Ascending aorta (tissue), 2 donors: ENCODE results near the gene PPL. TPM values are rescaled to one million over a fixed set of nuclear protein-coding genes. Genes with fewer than 3 reads are reported as not detected.

Experiments used
- DNase-seq, 2 donors: peaks; one replicate each; pipeline ENCODE4 v3.0.0-alpha.2; 2019; ENCODE audit warnings: low spot score in 2 of 2
- H3K27ac ChIP-seq, 2 donors: fragments of 200-600 bp; sonication (generic); one replicate each; pipeline ENCODE4 v1.5.1; 2016 to 2017; ENCODE audit warnings: mild to moderate bottlenecking in 1 of 2
- H3K27me3 ChIP-seq: fragments of 200-600 bp; sonication (generic); one replicate; pipeline ENCODE4 v1.5.1; 2017
- H3K36me3 ChIP-seq, 2 donors: fragments of 200-600 bp; sonication (generic); one replicate each; pipeline ENCODE4 v1.5.1; 2016
- H3K4me1 ChIP-seq, 2 donors: fragments of 200-600 bp; sonication (generic); one replicate each; pipeline ENCODE4 v1.5.1; 2016 to 2017; ENCODE audit warnings: mild to moderate bottlenecking in 1 of 2
- H3K4me3 ChIP-seq, 2 donors: fragments of 200-600 bp; sonication (generic); one replicate each; pipeline ENCODE4 v1.5.1; 2016 to 2017; ENCODE audit warnings: mild to moderate bottlenecking in 1 of 2
- H3K9me3 ChIP-seq, 2 donors: fragments of 200-600 bp; sonication (generic); one replicate each; pipeline ENCODE4 v1.5.1; 2016
- intact Hi-C: fragments of 100-400 bp; cut with DNase I; formaldehyde crosslinking; loops from one replicate; pipeline ENCODE4 v1.15.1; 2023
- total RNA-seq: library from RNA; depleted of rRNA; stranded (reverse); fragments of >200 nt; gene quantifications from one replicate; pipeline ENCODE4 v1.1.0, GENCODE V29; 2016
- TF ChIP-seq, protein P1 (sequence below), 3 experiments: fragments of 200-600 bp in 2 of 3; fragments of 450-650 bp in 1 of 3; sonication (generic) in 2 of 3; IDR thresholded peaks; one replicate each; pipeline ENCODE4 v1.5.1; 2016 to 2019; ENCODE audit warnings: antibody characterized with exemption in 3 of 3, mild to moderate bottlenecking in 1 of 3, moderate library complexity in 1 of 3

Gene PPL
- total RNA-seq, 1 donor from 2014 or later: 25.7 TPM

DNA sequence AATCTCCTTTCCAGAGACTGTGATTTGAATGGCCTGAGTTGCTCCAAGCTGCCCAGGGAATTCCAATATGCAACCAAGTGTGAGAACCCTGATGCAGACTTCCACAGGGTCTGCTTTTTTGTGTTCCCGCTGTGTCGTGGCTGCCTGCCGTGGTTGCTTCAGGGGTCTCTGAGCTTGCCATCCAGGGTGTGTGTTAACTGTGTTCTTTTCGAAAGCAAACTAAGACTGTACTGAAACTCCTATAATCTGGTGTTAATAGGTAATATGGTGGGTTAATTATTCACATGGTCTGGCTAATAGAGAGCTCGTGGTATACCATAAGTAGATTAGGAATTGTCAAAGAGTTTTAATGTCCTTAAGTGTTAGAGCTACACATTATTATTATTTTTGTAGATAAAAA is 68.9 kb downstream of the PPL start:
- TF ChIP-seq, protein P1, sequence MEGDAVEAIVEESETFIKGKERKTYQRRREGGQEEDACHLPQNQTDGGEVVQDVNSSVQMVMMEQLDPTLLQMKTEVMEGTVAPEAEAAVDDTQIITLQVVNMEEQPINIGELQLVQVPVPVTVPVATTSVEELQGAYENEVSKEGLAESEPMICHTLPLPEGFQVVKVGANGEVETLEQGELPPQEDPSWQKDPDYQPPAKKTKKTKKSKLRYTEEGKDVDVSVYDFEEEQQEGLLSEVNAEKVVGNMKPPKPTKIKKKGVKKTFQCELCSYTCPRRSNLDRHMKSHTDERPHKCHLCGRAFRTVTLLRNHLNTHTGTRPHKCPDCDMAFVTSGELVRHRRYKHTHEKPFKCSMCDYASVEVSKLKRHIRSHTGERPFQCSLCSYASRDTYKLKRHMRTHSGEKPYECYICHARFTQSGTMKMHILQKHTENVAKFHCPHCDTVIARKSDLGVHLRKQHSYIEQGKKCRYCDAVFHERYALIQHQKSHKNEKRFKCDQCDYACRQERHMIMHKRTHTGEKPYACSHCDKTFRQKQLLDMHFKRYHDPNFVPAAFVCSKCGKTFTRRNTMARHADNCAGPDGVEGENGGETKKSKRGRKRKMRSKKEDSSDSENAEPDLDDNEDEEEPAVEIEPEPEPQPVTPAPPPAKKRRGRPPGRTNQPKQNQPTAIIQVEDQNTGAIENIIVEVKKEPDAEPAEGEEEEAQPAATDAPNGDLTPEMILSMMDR (IDR thresholded peaks at IDR 0.05): no peak
- DNase-seq: no peak
- Histone ChIP-seq H3K27ac (no peak overlapping the region), H3K4me3 (no peak overlapping the region), H3K4me1 (no peaks in the 10 kb centered on the region), H3K27me3 (no peaks in the 10 kb centered on the region), H3K36me3 (peaks cover 29 to 32% of the 10 kb centered on the region in 2 donors), H3K9me3 (no peaks in the 10 kb centered on the region)
- intact Hi-C loops: no loop called here

DNA sequence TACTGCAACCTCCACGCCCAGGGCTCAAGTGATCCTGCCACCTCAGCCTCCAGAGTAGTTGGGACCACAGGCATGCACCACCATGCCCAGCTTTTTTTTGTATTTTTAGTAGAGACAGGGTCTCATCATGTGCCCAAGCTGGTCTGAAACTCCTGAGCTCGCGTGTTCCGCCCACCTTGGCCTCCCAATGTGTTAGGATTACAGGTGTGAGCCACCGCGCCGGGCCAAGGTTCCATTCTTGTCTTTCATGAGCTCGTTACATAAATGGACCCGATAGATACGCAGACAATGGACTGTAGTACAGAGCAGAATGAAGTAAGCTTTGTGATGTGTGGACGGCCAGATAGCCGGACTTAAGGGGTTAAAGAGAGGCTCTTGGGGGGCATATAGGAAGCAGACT is 70.4 kb downstream of the PPL start:
- Histone ChIP-seq H3K4me1 (no peaks in the 10 kb centered on the region), H3K27ac (no peak overlapping the region), H3K4me3 (no peak overlapping the region), H3K27me3 (no peaks in the 10 kb centered on the region), H3K9me3 (no peaks in the 10 kb centered on the region), H3K36me3 (peaks cover 21 to 25% of the 10 kb centered on the region in 2 donors)
- DNase-seq: no peak
- intact Hi-C loops: no loop called here
- TF ChIP-seq, protein P1 (IDR thresholded peaks at IDR 0.05): no peak

DNA sequence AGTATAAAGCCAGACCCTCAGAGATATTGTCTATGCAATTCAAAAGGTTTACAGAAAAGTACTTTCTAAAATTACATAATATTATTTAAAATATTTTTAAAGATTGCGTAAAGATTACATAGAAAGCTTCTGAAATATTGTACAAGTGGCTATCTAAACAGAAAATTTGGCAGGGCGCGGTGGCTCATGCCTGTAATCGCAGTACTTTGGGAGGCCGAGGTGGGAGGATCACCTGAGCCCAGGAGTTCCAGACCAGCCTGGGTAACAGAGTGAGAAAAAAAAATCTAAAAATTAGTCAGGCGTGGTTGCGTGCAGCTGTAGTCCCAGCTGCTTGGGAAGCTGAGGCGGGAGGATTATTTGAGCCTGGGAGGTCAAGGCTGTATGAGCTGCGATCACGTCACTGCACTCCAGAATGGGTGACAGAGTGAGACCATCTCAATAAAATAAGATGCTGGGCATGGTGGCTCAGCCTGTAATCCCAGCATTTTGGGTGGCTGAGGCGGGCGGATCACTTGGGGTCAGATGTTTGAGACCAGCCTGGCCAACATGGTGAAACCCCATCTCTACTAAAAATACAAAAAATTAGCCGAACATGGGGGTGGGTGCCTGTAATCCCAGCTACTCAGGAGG is 71.6 kb downstream of the PPL start:
- Histone ChIP-seq H3K27ac (no peak overlapping the region), H3K4me1 (no peaks in the 10 kb centered on the region), H3K36me3 (peaks cover 24 to 25% of the 10 kb centered on the region in 2 donors), H3K27me3 (no peaks in the 10 kb centered on the region), H3K4me3 (no peak overlapping the region), H3K9me3 (no peaks in the 10 kb centered on the region)
- no peak for DNase-seq
- TF ChIP-seq, protein P1 (IDR thresholded peaks at IDR 0.05): no peak
- intact Hi-C loops: no loop called here

DNA sequence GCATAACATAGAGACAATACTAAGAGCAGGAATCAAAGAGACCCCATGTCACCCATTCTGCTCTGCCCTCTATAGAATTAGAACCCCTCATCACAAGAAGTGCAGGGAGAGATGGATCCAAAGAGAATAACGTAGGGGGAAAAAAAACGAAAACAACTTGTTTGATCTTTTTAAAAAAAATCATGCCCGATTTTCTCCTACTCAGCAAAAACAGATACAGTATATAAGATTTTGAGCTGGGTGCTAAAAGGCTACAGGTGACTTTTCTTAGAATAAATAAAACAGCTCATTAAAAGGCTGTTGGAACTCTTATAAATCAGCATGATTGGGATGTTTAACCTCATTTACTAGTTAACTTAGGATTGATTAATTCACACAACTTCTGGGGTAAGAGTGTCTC is 72.2 kb downstream of the PPL start:
- intact Hi-C loops: no loop called here
- Histone ChIP-seq H3K27me3 (no peaks in the 10 kb centered on the region), H3K4me1 (no peaks in the 10 kb centered on the region), H3K36me3 (peaks cover 26 to 27% of the 10 kb centered on the region in 2 donors), H3K9me3 (no peaks in the 10 kb centered on the region), H3K27ac (no peak overlapping the region), H3K4me3 (no peak overlapping the region)
- no peak for DNase-seq
- TF ChIP-seq, protein P1 (IDR thresholded peaks at IDR 0.05): no peak

DNA sequence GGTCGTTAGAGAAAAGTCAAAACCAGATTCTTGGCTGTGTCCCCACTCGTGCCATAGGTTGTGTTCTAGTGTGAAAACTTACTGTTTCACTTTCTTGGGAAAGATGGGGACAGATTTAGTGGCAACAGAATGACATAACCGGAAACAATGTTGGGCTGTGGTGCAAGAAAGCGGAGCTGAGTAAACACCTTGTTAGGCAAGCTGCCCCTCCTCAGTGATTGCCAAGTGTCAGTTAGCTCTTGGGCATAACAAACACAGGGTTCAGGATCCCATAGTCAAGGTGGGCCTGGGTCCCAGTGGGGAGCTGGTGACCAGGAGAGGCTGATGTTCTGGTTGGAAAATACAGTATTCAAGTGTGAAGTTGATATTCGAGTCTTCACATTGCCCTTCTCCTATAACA is 74.3 kb downstream of the PPL start:
- Histone ChIP-seq H3K4me3 (no peak overlapping the region), H3K36me3 (peaks cover 42 to 45% of the 10 kb centered on the region in 2 donors), H3K9me3 (no peaks in the 10 kb centered on the region), H3K4me1 (no peaks in the 10 kb centered on the region), H3K27ac (no peak overlapping the region), H3K27me3 (no peaks in the 10 kb centered on the region)
- TF ChIP-seq, protein P1 (IDR thresholded peaks at IDR 0.05): no peak
- peak in 1 of 2 donors; percentile 56 for DNase-seq
- intact Hi-C loops: no loop called here
